Uterus (tissue), 2 donors: ENCODE results near the gene EPHX1.

Experiments
- CTCF ChIP-seq, 4 experiments: fragments of 200-600 bp in 2 of 4; fragments of 450-650 bp in 2 of 4; sonication (generic) in 2 of 4; IDR thresholded peaks; one replicate each; pipeline ENCODE4 v1.5.1; 2016 to 2019; ENCODE audit warnings: antibody characterized with exemption in 4 of 4, mild to moderate bottlenecking in 2 of 4, moderate library complexity in 1 of 4
- POLR2A ChIP-seq, 2 donors: fragments of 450-650 bp; IDR thresholded peaks; one replicate each; pipeline ENCODE4 v1.6.1; 2016; ENCODE audit warnings: antibody characterized with exemption in 2 of 2, mild to moderate bottlenecking in 1 of 2, moderate library complexity in 1 of 2

GRCh38 chr1:225769687-225770086 is 40.2 kb upstream of the EPHX1 start:
- TF ChIP-seq CTCF (IDR thresholded peaks at IDR 0.05), result no peak
- TF ChIP-seq POLR2A (IDR thresholded peaks at IDR 0.05), result no peak
